Activated CD4-positive, CD25-positive, alpha-beta regulatory T cell treated with anti-CD3 and anti-CD28 coated beads, Interleukin-2, amount 50 U/mL, for 72 hours (primary cell): ENCODE measurements around the gene SKA1.
"Not testable (repeated sequence)": the region's sequence is repeated elsewhere in the genome, so short reads cannot be mapped to it uniquely, and the experiment has no call there.

ENCODE experiments used
- DNase-seq: peaks from one replicate; pipeline ENCODE4 v3.0.0; 2021

The SKA1 gene

DNA sequence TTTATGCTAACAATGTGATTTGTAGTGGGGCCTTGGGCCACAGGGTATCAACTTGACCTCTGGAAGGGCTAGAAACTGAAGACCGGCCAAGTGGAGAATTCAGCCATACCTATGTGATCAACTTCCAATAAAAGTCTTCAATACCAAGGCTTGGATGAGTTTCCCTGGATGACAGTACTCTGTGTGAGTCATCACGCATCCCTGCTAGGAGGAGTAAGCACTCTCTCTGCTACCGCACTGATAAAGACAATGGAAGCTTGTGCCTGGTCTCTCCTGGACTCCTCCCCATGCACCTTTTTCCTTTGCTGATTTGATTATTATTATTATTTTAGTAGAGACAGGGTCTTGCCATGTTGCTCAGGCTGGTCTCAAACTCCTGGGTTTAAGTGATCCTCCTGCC lies 58.1 kb downstream of the SKA1 start:
- no peak for DNase-seq

GRCh38 chr18:50436742-50437141 lies 61.9 kb downstream of the SKA1 start:
- not testable (repeated sequence) for DNase-seq

GRCh38 chr18:50439460-50440015 lies 64.7 kb downstream of the SKA1 start:
- DNase-seq, result no peak

GRCh38 chr18:50441016-50441415 lies 66.2 kb downstream of the SKA1 start:
- no peak for DNase-seq

DNA sequence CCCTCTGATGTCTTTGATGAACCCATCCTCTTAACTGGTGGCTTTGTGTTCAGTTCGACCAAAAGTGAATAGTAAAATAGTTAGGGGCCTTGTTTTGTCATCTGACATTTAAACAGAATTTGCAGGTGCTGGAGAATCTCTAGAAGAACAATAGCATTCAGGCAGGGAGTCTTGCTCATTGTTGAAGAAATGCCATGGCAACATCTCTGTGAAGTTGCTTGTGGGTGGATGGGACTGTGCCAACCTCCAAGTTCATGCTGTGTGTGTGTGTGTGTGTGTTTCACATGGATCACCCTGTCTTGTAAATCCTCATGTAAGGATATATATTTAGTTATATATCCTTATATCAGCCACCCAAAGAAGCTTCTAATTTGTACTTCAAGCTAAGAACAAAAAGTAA lies 66.7 kb downstream of the SKA1 start:
- no peak for DNase-seq
